SK-N-SH (cell line): ENCODE measurements around the gene DMKN.

ENCODE experiments used
- EP300 ChIP-seq, 2 experiments: IDR thresholded peaks; 2 replicates each; pipeline versions ENCODE4 v1.4.0 to v1.6.1; 2012; ENCODE audit warnings: borderline replicate concordance in 1 of 2, low read depth in 1 of 2, low read length in 1 of 2
- EZH2phosphoT487 ChIP-seq: fragments of 200-600 bp; sonication (generic); IDR thresholded peaks from 2 replicates; pipeline ENCODE4 v1.6.1; 2017; ENCODE audit warnings: low read depth, mixed run types, mild to moderate bottlenecking, antibody characterized with exemption, moderate library complexity, borderline replicate concordance
- FOXJ3 ChIP-seq: sonication (generic); formaldehyde crosslinking; IDR thresholded peaks from 2 replicates; pipeline ENCODE4 v1.5.1; 2020; ENCODE audit warnings: mild to moderate bottlenecking, missing genetic modification reagents
- GATA2 ChIP-seq: sonication (generic); formaldehyde crosslinking; IDR thresholded peaks from 2 replicates; pipeline ENCODE4 v1.5.0; 2020; ENCODE audit warnings: mild to moderate bottlenecking, missing genetic modification reagents
- POLR2AphosphoS5 ChIP-seq: IDR thresholded peaks from 2 replicates; pipeline ENCODE4 v1.6.1; 2012; ENCODE audit warnings: low read depth, low read length
- RAD21 ChIP-seq: IDR thresholded peaks from 2 replicates; pipeline ENCODE4 v1.6.1; 2012; ENCODE audit warnings: mild to moderate bottlenecking, low read length
- RCOR1 ChIP-seq: fragments of 150-350 bp; IDR thresholded peaks from 2 replicates; pipeline ENCODE4 v1.6.1; 2017; ENCODE audit warnings: antibody characterized with exemption, low read length
- REST ChIP-seq: IDR thresholded peaks from 2 replicates; pipeline ENCODE4 v1.6.1; 2012; ENCODE audit warnings: mild to moderate bottlenecking, low read depth, low read length, moderate library complexity
- RFX5 ChIP-seq: IDR thresholded peaks from 2 replicates; pipeline ENCODE4 v1.6.1; 2012; ENCODE audit warnings: mild to moderate bottlenecking, improper control_type of control experiment, low read length
- SIN3A ChIP-seq: IDR thresholded peaks from 2 replicates; pipeline ENCODE4 v1.6.1; 2012; ENCODE audit warnings: low read depth, mild to moderate bottlenecking, low read length, moderate library complexity, borderline replicate concordance
- TAF1 ChIP-seq: IDR thresholded peaks from 2 replicates; pipeline ENCODE4 v1.6.1; 2012; ENCODE audit warnings: low read depth, mild to moderate bottlenecking, low read length, moderate library complexity, borderline replicate concordance
- YY1 ChIP-seq: IDR thresholded peaks from 2 replicates; pipeline ENCODE4 v1.4.0; 2012; ENCODE audit warnings: low read depth, mild to moderate bottlenecking
- TF ChIP-seq, protein P1 (sequence below): fragments of 200-600 bp; sonication (generic); IDR thresholded peaks from 2 replicates; pipeline ENCODE4 v1.6.1; 2017; ENCODE audit warnings: antibody characterized with exemption, mild to moderate bottlenecking, moderate library complexity
- TF ChIP-seq, protein P2 (sequence below): IDR thresholded peaks from 2 replicates; pipeline ENCODE4 v1.4.0; 2012; ENCODE audit warnings: low read depth, borderline replicate concordance

DNA sequence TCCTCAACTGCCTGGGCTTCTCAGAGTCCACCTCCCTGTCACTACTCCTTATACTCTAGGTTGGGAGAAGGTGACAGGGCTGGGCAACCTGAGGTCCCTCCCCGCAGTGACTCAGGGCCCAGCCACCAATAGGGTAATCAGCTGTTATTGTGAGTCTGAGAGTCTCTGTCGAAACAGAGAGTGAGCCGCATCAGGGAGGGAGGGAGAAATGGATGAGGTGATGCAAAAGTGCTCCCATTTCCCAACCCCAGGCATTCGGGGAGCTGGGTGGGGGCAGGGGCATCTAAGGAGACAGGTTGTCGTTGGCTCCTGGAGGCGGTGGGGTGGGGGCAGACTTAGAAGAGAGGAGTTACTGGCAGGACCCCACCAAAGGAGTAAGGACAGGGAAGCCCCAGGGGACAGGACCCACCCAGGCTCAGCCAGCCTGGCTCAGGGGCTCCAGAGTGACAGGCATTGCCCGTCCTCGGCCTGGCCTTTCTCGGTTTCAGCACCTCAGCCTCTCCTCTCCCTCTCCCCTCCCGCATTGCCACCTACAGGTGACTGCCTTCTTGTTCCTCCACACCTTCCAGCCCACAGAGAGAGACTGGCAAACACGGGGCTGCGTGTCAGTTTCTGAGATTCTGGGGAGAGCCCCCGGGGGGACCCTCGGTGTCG lies at the start of gene DMKN:
- no peak for TF ChIP-seq TAF1
- no peak for TF ChIP-seq REST
- TF ChIP-seq YY1: no peak
- TF ChIP-seq SIN3A: no peak
- TF ChIP-seq, protein P1, sequence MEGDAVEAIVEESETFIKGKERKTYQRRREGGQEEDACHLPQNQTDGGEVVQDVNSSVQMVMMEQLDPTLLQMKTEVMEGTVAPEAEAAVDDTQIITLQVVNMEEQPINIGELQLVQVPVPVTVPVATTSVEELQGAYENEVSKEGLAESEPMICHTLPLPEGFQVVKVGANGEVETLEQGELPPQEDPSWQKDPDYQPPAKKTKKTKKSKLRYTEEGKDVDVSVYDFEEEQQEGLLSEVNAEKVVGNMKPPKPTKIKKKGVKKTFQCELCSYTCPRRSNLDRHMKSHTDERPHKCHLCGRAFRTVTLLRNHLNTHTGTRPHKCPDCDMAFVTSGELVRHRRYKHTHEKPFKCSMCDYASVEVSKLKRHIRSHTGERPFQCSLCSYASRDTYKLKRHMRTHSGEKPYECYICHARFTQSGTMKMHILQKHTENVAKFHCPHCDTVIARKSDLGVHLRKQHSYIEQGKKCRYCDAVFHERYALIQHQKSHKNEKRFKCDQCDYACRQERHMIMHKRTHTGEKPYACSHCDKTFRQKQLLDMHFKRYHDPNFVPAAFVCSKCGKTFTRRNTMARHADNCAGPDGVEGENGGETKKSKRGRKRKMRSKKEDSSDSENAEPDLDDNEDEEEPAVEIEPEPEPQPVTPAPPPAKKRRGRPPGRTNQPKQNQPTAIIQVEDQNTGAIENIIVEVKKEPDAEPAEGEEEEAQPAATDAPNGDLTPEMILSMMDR: no peak
- TF ChIP-seq RCOR1: no peak
- no peak for TF ChIP-seq RFX5
- TF ChIP-seq POLR2AphosphoS5: no peak
- no peak for TF ChIP-seq RAD21
- no peak for TF ChIP-seq EZH2phosphoT487
- TF ChIP-seq GATA2 (CRISPR knock-in tag): no peak
- TF ChIP-seq EP300 (IDR thresholded peaks at IDR 0.05; ENCODE audit: borderline replicate concordance in 1 of 2, low read depth in 1 of 2, low read length in 1 of 2): no peak
- no peak for TF ChIP-seq FOXJ3 (CRISPR knock-in tag)
- TF ChIP-seq, protein P2, sequence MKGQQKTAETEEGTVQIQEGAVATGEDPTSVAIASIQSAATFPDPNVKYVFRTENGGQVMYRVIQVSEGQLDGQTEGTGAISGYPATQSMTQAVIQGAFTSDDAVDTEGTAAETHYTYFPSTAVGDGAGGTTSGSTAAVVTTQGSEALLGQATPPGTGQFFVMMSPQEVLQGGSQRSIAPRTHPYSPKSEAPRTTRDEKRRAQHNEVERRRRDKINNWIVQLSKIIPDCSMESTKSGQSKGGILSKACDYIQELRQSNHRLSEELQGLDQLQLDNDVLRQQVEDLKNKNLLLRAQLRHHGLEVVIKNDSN: no peak
